NB4 (cell line): ENCODE measurements around the gene MYLK4.

Experiments
- CTCF ChIP-seq: IDR thresholded peaks from one replicate; pipeline ENCODE4 v1.5.1; 2012; ENCODE audit warnings: low read depth, low read length
- MAX ChIP-seq: IDR thresholded peaks from 2 replicates; pipeline ENCODE4 v1.6.1; 2011; ENCODE audit warnings: low read depth, low read length
- POLR2A ChIP-seq: IDR thresholded peaks from 2 replicates; pipeline ENCODE4 v1.6.1; 2011; ENCODE audit warnings: mild to moderate bottlenecking; ENCODE audit not compliant: insufficient read length; ENCODE audit errors: extremely low read depth

DNA sequence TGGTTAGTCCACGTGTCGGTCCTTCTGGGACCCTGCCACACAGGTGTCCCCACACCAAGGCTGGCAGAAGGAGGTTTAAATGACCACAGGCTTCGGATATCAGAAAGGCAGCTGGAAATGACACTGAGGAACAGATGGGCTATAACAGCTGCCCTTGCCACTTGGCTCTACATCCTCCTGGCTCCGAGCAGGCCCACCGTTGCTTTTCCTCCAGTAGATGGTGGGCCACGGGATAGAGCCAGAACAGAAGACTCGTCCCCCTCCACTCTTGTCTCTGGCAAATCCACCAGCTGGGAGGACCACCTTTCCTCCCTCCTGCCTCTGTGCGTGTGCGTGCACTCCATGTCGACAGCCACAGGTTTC, 32.1 kb upstream of the MYLK4 start:
- TF ChIP-seq CTCF (no peak), MAX (no peak), POLR2A (no peak)
